NCI-H1436 (cell line): ENCODE results near the gene ENO1.
"Not testable (repeated sequence)": the region's sequence is repeated elsewhere in the genome, so short reads cannot be mapped to it uniquely, and the experiment has no call there.

ENCODE experiments used
- DNase-seq: peaks from one replicate; lab custom pipeline; 2025; lab: John Stamatoyannopoulos, UW

Gene ENO1

GRCh38 chr1:8896775-8897174 lies 18.3 kb upstream of the ENO1 start:
- not testable (repeated sequence) for DNase-seq

DNA sequence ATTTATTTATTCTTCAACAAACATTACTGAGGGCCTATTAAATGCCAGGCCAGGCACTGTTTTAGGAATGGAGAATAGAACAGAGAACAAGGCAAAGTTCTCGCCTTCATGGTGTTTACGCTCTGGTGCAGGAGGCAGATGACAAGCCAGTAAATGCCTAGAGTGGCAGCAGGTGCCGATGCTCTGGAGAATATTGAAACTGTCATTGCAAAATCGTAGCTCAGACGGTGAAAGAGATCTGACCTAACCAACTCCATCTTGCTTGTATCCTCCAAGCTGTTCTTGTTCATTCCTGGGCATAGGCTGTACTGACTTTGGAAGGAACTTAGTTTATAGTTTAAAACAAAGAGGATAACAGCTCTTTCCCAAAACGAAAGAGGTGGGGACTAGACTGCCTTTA lies 13.5 kb upstream of the ENO1 start:
- no peak for DNase-seq

GRCh38 chr1:8891401-8891800 lies 12.9 kb upstream of the ENO1 start:
- no peak for DNase-seq

DNA sequence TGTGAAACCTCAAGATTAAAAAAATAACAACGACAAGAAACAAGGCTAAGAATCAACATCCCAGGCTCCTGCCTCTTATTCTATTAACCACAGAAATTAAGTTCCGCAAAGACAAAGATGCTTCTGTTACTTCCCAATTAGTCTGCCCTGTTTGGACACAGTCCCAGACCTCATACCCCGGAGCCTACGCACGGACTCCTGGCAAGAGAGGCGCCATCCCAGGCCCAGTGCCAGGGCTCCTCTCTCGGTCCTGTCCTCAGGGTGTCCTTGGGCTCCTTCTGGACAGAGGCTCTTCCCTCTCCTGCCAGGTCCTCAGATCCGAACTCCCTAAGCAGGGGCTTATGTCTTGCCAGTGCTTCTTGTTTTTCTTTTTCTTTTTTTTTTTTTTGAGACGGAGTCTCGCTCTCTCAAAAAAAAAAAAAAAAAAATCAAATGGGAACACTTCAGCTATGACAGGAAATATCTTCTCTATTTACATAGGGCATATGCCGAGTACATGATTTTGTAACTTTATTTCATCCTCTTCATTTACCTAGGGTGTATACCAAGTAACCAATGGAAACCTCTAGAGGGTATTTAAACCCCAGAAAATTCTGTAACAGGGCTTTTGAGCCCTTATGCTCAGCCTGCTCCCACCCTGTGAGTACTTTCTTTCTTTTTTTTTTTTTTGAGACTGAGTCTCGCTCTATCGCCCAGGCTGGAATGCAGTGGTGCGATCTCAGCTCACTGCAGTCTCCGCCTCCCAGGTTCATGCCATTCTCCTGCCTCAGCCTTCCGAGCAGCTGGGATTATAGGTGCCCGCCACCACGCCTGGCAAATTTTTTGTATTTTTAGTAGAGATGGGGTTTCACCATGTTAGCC lies 11.7 kb upstream of the ENO1 start:
- DNase-seq = no peak

DNA sequence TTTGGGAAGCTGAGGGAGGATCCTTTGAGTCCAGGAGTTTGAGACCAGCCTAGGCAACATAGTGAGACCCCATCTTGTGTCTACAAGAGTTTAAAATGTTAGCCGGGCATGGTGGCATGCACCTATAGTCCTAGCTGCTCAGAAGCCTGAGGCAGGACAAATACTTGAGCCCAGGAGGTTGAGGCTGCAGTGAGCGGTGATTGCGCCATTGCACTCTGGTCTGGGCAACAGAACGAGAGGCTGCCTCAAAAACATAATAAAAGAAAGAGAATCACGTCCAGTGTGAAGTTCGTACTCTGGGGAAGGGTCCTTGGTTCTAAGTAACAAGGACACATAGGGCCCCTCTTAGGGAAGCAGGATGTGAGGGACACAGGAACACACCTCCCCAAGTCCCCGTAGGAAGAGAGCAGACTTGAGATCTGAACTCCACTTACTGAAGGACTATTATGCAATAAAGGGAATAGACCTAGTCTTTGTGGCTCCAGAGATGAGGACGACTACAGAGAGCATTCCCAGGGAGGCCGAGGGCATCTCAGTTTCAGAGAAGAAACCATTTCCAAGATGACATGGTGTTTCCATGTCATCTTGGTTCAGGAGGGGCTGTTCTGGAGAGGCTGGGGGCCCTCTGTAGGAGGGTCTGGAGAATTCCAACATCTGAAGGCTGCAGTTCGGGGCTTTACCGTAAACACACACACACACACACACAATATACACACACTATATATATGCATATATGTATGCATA lies 10.8 kb upstream of the ENO1 start:
- DNase-seq = no peak

- no peak for DNase-seq
Observed at GRCh38 chr1:8886589-8886988, 8.1 kb upstream of the ENO1 start.

- DNase-seq = not testable (repeated sequence)
Observed at GRCh38 chr1:8886031-8886524, 7.6 kb upstream of the ENO1 start.

GRCh38 chr1:8884105-8884504 lies 5.6 kb upstream of the ENO1 start:
- not testable (repeated sequence) for DNase-seq

DNA sequence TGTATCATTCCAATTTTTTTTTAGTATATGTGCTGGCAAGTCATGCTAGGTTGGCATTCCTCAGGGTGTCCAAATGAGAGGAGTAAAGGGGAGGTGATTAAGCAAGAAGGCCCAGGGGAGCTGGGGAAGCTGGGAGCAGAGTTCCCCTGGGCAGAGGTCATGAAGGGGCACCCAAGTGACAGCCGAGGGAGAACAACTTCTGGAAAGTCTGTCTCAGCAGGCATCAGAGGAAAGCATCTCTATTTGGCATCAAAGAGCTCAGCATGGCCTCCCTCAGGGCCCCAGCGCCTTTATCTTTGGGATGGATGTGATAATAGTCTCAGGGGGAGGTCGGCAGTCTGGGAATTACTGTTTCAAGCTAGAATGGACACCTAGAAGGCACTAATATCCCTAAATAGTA lies 5.0 kb upstream of the ENO1 start:
- no peak for DNase-seq

- no peak for DNase-seq
Observed at GRCh38 chr1:8879922-8880676, 1.6 kb upstream of the ENO1 start.

- no peak for DNase-seq
Observed at GRCh38 chr1:8879464-8879921, 1.0 kb upstream of the ENO1 start.

GRCh38 chr1:8878698-8879463 lies 395 bp upstream of the ENO1 start:
- peak; percentile 90 for DNase-seq

GRCh38 chr1:8876087-8876486 lies 2.4 kb downstream of the ENO1 start:
- DNase-seq = no peak

DNA sequence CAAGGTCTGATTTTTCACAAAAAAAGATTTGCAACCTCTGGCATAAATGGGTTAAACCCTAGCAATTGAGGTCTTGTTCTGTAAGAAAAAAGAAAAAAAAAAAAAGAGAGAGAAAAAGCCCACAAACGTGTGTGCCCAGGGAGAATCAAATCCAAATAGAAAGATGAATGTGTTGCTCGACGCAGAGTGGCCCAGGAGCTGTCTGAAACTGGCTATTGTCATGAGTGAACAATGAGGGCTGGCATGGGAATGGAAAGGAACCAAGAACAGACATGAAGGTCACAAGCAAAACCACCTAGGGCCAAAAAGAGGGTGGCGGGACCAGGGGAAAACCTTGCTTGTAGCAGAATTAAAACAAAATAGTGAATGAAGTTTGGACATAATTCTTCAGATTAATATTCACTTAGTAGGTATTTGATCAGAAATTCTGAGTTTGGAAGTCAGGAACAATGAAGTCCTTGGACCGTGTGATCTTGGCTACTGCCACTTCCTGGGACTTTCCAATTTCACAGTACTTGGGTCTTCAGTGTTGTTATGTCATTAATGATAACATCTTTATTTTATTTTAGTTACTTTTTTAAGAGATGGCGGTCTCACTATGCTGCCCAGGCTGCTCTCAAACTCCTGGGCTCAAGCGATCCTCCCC lies 3.1 kb downstream of the ENO1 start:
- no peak for DNase-seq

GRCh38 chr1:8874230-8875201 lies 4.0 kb downstream of the ENO1 start:
- DNase-seq = no peak

- no peak for DNase-seq
Observed at GRCh38 chr1:8873506-8874229, 4.8 kb downstream of the ENO1 start.

DNA sequence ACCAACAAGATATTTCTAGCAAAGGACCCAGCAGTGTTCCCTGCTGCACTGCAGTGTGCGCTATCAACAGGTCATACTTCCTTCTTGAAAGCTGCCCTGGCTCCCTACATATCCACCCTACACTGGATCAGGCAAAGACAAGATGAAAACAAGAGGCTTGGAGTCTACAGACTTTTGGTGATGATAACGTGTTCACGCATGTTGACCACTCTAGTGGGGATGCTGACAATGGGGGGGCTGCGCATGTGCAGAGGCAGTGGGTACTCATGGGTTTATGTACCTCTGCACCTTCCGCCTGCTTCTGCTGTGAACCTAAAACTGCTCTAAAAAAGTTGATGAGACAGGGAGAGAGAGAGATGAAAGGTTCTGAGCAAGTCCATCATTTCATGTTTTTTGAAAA lies 5.5 kb downstream of the ENO1 start:
- DNase-seq = no peak

DNA sequence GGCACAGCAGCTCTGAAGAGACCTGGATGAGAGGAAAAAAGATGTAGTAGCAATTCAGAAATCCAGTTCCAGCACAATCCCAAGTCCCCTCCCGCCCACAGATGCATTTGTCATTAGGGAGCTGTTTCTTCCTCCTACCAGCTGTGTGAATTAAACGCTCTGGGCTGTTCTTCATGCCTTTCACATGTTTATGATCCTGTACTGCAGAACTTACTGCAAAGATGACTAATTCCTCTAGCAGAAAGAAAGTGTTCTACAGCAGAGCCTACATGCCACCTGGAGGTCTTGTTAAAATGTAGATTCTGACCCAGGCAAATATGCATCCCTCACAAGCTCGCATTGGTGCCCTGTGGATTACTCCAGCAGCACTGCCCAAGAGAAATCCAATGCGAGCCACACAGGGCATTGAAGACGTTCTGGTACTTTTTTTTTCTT lies 6.5 kb downstream of the ENO1 start:
- DNase-seq = no peak

DNA sequence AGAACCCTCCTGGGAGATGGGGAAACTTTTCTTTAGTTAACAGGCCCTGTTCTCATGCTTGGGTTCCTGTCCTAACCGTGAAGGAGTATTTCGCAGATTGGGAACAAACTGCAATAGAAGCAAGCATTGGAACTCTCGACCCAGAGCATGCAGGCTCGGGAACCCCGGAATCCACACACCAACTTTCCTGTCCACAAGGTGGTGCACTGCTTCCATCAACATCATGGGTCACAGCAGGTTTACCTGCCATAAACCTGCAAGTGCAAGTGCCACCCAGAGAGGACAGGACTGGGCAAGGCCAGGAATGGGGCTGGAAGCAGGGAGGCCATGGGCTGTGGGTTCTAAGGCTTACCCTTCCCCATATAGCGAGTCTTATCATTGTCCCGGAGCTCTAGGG lies 6.9 kb downstream of the ENO1 start:
- DNase-seq = no peak
